Activated T-helper 17 cell treated with anti-CD3 and anti-CD28 coated beads, Interleukin-2, amount 50 U/mL, for 72 hours (primary cell): ENCODE data around the gene DNAI7. TPM values are rescaled to one million over a fixed set of nuclear protein-coding genes. Genes with fewer than 3 reads are reported as not detected.

ENCODE experiments used
- ATAC-seq: fragments of 150-1000 bp; cut with Tn5 transposase; replicated peaks from 2 replicates; pipeline ENCODE4 v1.10.0; 2021; ENCODE audit warnings: mild to moderate bottlenecking, moderate library complexity
- H3K27ac Mint-ChIP-seq: one replicate; pipeline ENCODE4 v1.8.0; 2022; ENCODE audit warnings: mixed read lengths
- H3K27me3 Mint-ChIP-seq: one replicate; pipeline ENCODE4 v1.8.0; 2022; ENCODE audit warnings: mixed read lengths
- H3K36me3 Mint-ChIP-seq: one replicate; pipeline ENCODE4 v1.8.0; 2022; ENCODE audit warnings: low read depth, mild to moderate bottlenecking, mixed read lengths
- H3K4me1 Mint-ChIP-seq: one replicate; pipeline ENCODE4 v1.8.0; 2022; ENCODE audit warnings: mixed read lengths
- H3K4me3 Mint-ChIP-seq: one replicate; pipeline ENCODE4 v1.8.0; 2022; ENCODE audit warnings: mild to moderate bottlenecking, mixed read lengths
- H3K9me3 Mint-ChIP-seq: one replicate; pipeline ENCODE4 v1.8.0; 2022; ENCODE audit warnings: mixed read lengths
- total RNA-seq, 2 donors: library from RNA; stranded (reverse); gene quantifications; one replicate each; pipeline ENCODE4 v1.2.3, GENCODE V29; 2022

The DNAI7 gene
- total RNA-seq, 2 donors from 2014 or later, result 0.09 TPM; not detected in 1

DNA sequence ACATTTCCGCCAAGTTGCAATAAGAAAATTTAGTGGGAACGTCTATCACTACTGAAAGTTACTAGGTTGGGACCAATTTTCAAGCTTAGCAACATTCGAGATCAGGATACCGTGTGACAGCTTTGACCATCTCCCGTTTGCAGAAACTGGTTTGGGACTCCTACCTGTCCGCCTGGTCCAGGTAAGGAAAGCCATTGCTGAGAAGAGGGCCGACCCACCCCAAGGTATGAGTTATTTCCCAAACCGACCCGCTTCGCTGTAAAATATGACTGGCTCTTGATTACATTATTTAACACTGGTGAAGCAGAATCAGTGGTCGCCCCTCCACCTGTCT lies 271 bp downstream of the DNAI7 start:
- Mint-ChIP-seq H3K36me3 (peaks cover 5% of the 10 kb centered on the region), H3K4me1 (peaks cover 12% of the 10 kb centered on the region), H3K27ac (peak overlapping the region; percentile 99), H3K4me3 (peak overlapping the region; percentile 94), H3K9me3 (no peaks in the 10 kb centered on the region), H3K27me3 (no peaks in the 10 kb centered on the region)
- ATAC-seq, result no peak

DNA sequence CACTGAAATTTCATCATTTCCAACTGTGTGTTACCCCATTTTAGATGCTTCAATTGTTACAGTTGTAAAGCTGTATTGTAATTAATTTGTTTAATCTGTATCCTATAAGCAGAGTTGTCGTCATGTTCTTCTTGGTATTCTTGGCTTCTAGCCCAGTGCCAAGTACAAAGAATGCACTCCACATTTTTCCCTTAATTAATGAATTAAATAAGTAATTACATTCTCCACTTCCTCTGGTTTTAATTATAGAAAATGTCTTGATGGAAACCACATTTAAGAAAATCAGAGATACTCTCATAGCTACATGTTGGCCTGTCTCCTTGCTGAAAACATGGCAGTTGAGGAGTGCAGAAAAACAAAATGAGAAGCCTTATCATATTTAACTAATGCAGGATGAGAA lies 746 bp downstream of the DNAI7 start:
- Mint-ChIP-seq H3K27me3 (no peaks in the 10 kb centered on the region), H3K36me3 (peaks cover 5% of the 10 kb centered on the region), H3K27ac (peak overlapping the region; percentile 99), H3K4me1 (peaks cover 12% of the 10 kb centered on the region), H3K9me3 (no peaks in the 10 kb centered on the region), H3K4me3 (peak overlapping the region; percentile 94)
- ATAC-seq, result no peak

GRCh38 chr12:25190793-25191192 lies 4.2 kb downstream of the DNAI7 start:
- no peaks in the 10 kb centered on the region for H3K9me3 Mint-ChIP-seq
- H3K4me1 Mint-ChIP-seq, result peaks cover 21% of the 10 kb centered on the region
- H3K36me3 Mint-ChIP-seq, result peaks cover 5% of the 10 kb centered on the region
- no peak overlapping the region for H3K27ac Mint-ChIP-seq
- H3K27me3 Mint-ChIP-seq, result no peaks in the 10 kb centered on the region
- no peak for ATAC-seq
- no peak overlapping the region for H3K4me3 Mint-ChIP-seq

- H3K4me1 Mint-ChIP-seq, result peaks cover 12% of the 10 kb centered on the region
- no peaks in the 10 kb centered on the region for H3K9me3 Mint-ChIP-seq
- H3K27ac Mint-ChIP-seq, result no peak overlapping the region
- no peaks in the 10 kb centered on the region for H3K36me3 Mint-ChIP-seq
- no peak overlapping the region for H3K4me3 Mint-ChIP-seq
- no peak for ATAC-seq
- no peaks in the 10 kb centered on the region for H3K27me3 Mint-ChIP-seq
These were observed 5.3 kb downstream of the DNAI7 start for GRCh38 chr12:25189656-25190055.

DNA sequence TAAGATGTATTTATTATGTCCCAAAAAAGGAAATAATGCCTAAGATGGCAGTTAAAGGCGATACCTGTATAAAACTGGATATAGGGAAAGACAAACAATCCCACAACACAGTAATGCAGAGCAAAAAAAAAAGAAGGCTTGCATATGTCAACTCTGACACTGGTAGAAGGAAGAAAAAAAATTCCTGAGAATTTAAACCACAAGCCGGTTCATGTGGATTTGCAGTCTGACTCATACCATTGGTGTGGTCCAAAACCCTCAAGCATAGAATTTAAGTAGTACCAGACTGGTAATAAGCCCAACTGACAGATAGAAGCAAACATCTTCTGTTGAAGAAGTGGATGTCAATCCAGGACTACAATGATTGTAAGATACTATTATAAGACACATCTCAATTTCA lies 7.2 kb downstream of the DNAI7 start:
- Mint-ChIP-seq H3K4me3 (no peak overlapping the region), H3K9me3 (no peaks in the 10 kb centered on the region), H3K36me3 (no peaks in the 10 kb centered on the region), H3K27me3 (no peaks in the 10 kb centered on the region), H3K27ac (no peak overlapping the region), H3K4me1 (peaks cover 12% of the 10 kb centered on the region)
- no peak for ATAC-seq

DNA sequence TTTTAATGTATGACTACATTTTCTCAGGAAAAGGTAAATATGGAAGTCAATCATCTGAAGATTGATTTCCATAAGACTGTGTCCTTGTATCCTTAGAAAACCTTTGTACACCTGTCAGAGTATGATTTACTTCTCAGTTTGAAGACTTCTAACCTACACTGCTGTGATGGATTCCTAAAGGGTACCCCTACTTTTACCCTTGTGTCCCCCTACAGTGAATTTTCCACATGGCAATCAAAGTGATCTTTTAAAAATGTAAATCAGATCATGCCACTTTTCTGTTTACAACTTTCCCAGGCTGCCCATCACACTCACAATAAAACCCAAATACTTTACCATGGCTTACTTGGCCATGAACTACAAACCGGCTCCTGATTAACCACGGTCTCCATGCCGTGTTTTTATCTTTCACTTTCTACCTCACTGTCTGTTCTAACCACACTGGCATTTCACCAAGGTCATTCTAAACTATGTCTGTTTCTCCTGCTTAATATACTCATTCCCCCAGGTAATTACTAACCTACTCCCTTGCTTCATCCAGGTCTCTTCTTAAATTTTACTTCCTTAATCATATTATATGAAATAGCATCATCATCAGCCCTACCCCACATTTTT lies 8.1 kb downstream of the DNAI7 start:
- H3K27ac Mint-ChIP-seq, result peak overlapping the region; percentile 46
- ATAC-seq, result peak; percentile 87
- no peaks in the 10 kb centered on the region for H3K9me3 Mint-ChIP-seq
- no peaks in the 10 kb centered on the region for H3K27me3 Mint-ChIP-seq
- H3K4me3 Mint-ChIP-seq, result peak overlapping the region; percentile 59
- H3K4me1 Mint-ChIP-seq, result peaks cover 12% of the 10 kb centered on the region
- no peaks in the 10 kb centered on the region for H3K36me3 Mint-ChIP-seq

GRCh38 chr12:25186038-25186787 lies 8.7 kb downstream of the DNAI7 start:
- peaks cover 12% of the 10 kb centered on the region for H3K4me1 Mint-ChIP-seq
- H3K36me3 Mint-ChIP-seq, result no peaks in the 10 kb centered on the region
- peak overlapping the region; percentile 59 for H3K4me3 Mint-ChIP-seq
- peak overlapping the region; percentile 46 for H3K27ac Mint-ChIP-seq
- ATAC-seq, result peak; percentile 68
- H3K9me3 Mint-ChIP-seq, result no peaks in the 10 kb centered on the region
- no peaks in the 10 kb centered on the region for H3K27me3 Mint-ChIP-seq

- H3K27ac Mint-ChIP-seq, result no peak overlapping the region
- ATAC-seq, result peak; percentile 35
- H3K4me1 Mint-ChIP-seq, result peaks cover 12% of the 10 kb centered on the region
- H3K4me3 Mint-ChIP-seq, result no peak overlapping the region
- H3K9me3 Mint-ChIP-seq, result no peaks in the 10 kb centered on the region
- H3K27me3 Mint-ChIP-seq, result no peaks in the 10 kb centered on the region
- H3K36me3 Mint-ChIP-seq, result no peaks in the 10 kb centered on the region
These were observed 10.8 kb downstream of the DNAI7 start for GRCh38 chr12:25184132-25184531.

- Mint-ChIP-seq H3K4me1 (peaks cover 12% of the 10 kb centered on the region), H3K36me3 (no peaks in the 10 kb centered on the region), H3K27me3 (no peaks in the 10 kb centered on the region), H3K9me3 (no peaks in the 10 kb centered on the region), H3K27ac (no peak overlapping the region), H3K4me3 (no peak overlapping the region)
- no peak for ATAC-seq
These were observed 12.2 kb downstream of the DNAI7 start for GRCh38 chr12:25182765-25183164.

DNA sequence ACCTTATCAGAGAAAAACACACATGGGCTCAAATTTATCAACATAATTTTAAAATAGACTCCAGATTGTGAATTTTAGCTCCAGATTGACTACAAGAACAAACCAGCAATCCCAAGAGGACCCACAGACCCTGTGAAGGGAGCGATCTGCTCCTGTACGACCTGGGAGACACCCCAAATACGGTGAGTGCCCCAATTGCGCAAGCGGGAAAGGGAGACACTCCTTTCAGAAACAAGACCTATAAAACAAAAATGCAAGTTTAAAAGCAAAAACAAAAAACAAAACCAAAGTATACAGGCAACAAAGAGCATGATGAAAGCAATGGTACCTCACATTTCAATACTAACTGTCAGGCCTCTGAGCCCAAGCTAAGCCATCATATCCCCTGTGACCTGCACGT lies 32.1 kb downstream of the DNAI7 start:
- no peak overlapping the region for H3K27ac Mint-ChIP-seq
- H3K36me3 Mint-ChIP-seq, result no peaks in the 10 kb centered on the region
- H3K4me3 Mint-ChIP-seq, result no peak overlapping the region
- H3K4me1 Mint-ChIP-seq, result no peaks in the 10 kb centered on the region
- H3K27me3 Mint-ChIP-seq, result no peaks in the 10 kb centered on the region
- H3K9me3 Mint-ChIP-seq, result no peaks in the 10 kb centered on the region
- ATAC-seq, result no peak

- no peak overlapping the region for H3K4me3 Mint-ChIP-seq
These were observed 38.9 kb downstream of the DNAI7 start for GRCh38 chr12:25156061-25156460.

GRCh38 chr12:25155022-25155576 lies 39.9 kb downstream of the DNAI7 start:
- H3K4me3 Mint-ChIP-seq, result peak overlapping the region; percentile 25
- H3K9me3 Mint-ChIP-seq, result no peaks in the 10 kb centered on the region
- no peaks in the 10 kb centered on the region for H3K4me1 Mint-ChIP-seq
- H3K27me3 Mint-ChIP-seq, result no peaks in the 10 kb centered on the region
- ATAC-seq, result no peak
- H3K27ac Mint-ChIP-seq, result no peak overlapping the region
- H3K36me3 Mint-ChIP-seq, result no peaks in the 10 kb centered on the region

More at GRCh38 chr12:25156061-25156460, 38.9 kb downstream of the DNAI7 start:
- ATAC-seq, result no peak
- H3K4me1 Mint-ChIP-seq, result no peaks in the 10 kb centered on the region
- H3K27me3 Mint-ChIP-seq, result no peaks in the 10 kb centered on the region
- no peaks in the 10 kb centered on the region for H3K9me3 Mint-ChIP-seq
- no peak overlapping the region for H3K27ac Mint-ChIP-seq
- no peaks in the 10 kb centered on the region for H3K36me3 Mint-ChIP-seq

GRCh38 chr12:25152055-25152454 lies 42.9 kb downstream of the DNAI7 start:
- ATAC-seq, result no peak
- Mint-ChIP-seq H3K36me3 (no peaks in the 10 kb centered on the region), H3K27ac (no peak overlapping the region), H3K4me3 (no peak overlapping the region), H3K4me1 (no peaks in the 10 kb centered on the region), H3K9me3 (no peaks in the 10 kb centered on the region), H3K27me3 (no peaks in the 10 kb centered on the region)

GRCh38 chr12:25151476-25151875 lies 43.5 kb downstream of the DNAI7 start:
- no peaks in the 10 kb centered on the region for H3K4me1 Mint-ChIP-seq
- H3K27ac Mint-ChIP-seq, result no peak overlapping the region
- no peaks in the 10 kb centered on the region for H3K36me3 Mint-ChIP-seq
- no peak overlapping the region for H3K4me3 Mint-ChIP-seq
- ATAC-seq, result no peak
- H3K9me3 Mint-ChIP-seq, result no peaks in the 10 kb centered on the region
- no peaks in the 10 kb centered on the region for H3K27me3 Mint-ChIP-seq

GRCh38 chr12:25146686-25147085 lies 48.3 kb downstream of the DNAI7 start:
- no peaks in the 10 kb centered on the region for H3K27me3 Mint-ChIP-seq
- H3K4me1 Mint-ChIP-seq, result no peaks in the 10 kb centered on the region
- H3K4me3 Mint-ChIP-seq, result no peak overlapping the region
- no peak for ATAC-seq
- H3K36me3 Mint-ChIP-seq, result no peaks in the 10 kb centered on the region
- H3K27ac Mint-ChIP-seq, result no peak overlapping the region
- no peaks in the 10 kb centered on the region for H3K9me3 Mint-ChIP-seq
